HEK293T (cell line): ENCODE measurements around the gene DRC1.

Source experiments
- BHLHE40 ChIP-seq: fragments of 450-650 bp; IDR thresholded peaks from 2 replicates; pipeline ENCODE4 v1.6.1; 2016; ENCODE audit warnings: mild to moderate bottlenecking, moderate library complexity, borderline replicate concordance
- ELF4 ChIP-seq: fragments of 450-650 bp; IDR thresholded peaks from 2 replicates; pipeline ENCODE4 v1.6.1; 2017; ENCODE audit warnings: antibody characterized with exemption
- FOXA1 ChIP-seq: fragments of 450-650 bp; IDR thresholded peaks from 2 replicates; pipeline ENCODE4 v1.6.1; 2016; ENCODE audit warnings: mild to moderate bottlenecking
- FOXK2 ChIP-seq: fragments of 450-650 bp; IDR thresholded peaks from 2 replicates; pipeline ENCODE4 v1.6.1; 2016; ENCODE audit warnings: mild to moderate bottlenecking
- FOXM1 ChIP-seq: fragments of 450-650 bp; IDR thresholded peaks from 2 replicates; pipeline ENCODE4 v1.6.1; 2017; ENCODE audit warnings: mild to moderate bottlenecking, borderline replicate concordance
- HDGF ChIP-seq: fragments of 450-650 bp; IDR thresholded peaks from 2 replicates; pipeline ENCODE4 v1.6.1; 2017; ENCODE audit warnings: antibody characterized with exemption, borderline replicate concordance
- L3MBTL2 ChIP-seq: fragments of 450-650 bp; conservative IDR thresholded peaks from 2 replicates; pipeline ENCODE4 v1.6.1; 2016; ENCODE audit warnings: mild to moderate bottlenecking
- LEF1 ChIP-seq: fragments of 450-650 bp; IDR thresholded peaks from 2 replicates; pipeline ENCODE4 v1.6.1; 2017; ENCODE audit warnings: mild to moderate bottlenecking, borderline replicate concordance
- SP1 ChIP-seq: fragments of 450-650 bp; IDR thresholded peaks from 2 replicates; pipeline ENCODE4 v1.6.1; 2017
- SUZ12 ChIP-seq: fragments of 450-650 bp; IDR thresholded peaks from 2 replicates; pipeline ENCODE4 v1.6.1; 2016; ENCODE audit warnings: mild to moderate bottlenecking
- TARDBP ChIP-seq: fragments of 450-650 bp; IDR thresholded peaks from 2 replicates; pipeline ENCODE4 v1.6.1; 2016
- ZNF384 ChIP-seq: fragments of 450-650 bp; IDR thresholded peaks from 2 replicates; pipeline ENCODE4 v1.6.1; 2016
- TF ChIP-seq, protein P1 (sequence below): fragments of 450-650 bp; IDR thresholded peaks from 2 replicates; pipeline ENCODE4 v1.6.1; 2016

- no peak for TF ChIP-seq FOXK2
- no peak for TF ChIP-seq BHLHE40
- no peak for TF ChIP-seq FOXM1
- TF ChIP-seq TARDBP = no peak
- TF ChIP-seq ELF4 = no peak
- no peak for TF ChIP-seq SUZ12
- TF ChIP-seq LEF1 = no peak
- no peak for TF ChIP-seq SP1
- no peak for TF ChIP-seq HDGF
- TF ChIP-seq ZNF384 = no peak
- no peak for TF ChIP-seq L3MBTL2
- TF ChIP-seq, protein P1, sequence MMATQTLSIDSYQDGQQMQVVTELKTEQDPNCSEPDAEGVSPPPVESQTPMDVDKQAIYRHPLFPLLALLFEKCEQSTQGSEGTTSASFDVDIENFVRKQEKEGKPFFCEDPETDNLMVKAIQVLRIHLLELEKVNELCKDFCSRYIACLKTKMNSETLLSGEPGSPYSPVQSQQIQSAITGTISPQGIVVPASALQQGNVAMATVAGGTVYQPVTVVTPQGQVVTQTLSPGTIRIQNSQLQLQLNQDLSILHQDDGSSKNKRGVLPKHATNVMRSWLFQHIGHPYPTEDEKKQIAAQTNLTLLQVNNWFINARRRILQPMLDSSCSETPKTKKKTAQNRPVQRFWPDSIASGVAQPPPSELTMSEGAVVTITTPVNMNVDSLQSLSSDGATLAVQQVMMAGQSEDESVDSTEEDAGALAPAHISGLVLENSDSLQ = no peak
- TF ChIP-seq FOXA1 = no peak
Observed at GRCh38 chr2:26444236-26444635, 42.5 kb downstream of the DRC1 start.
